GM10266 (cell line): Measurements from ENCODE around the gene MAPK8.

Experiments
- DNase-seq: peaks from one replicate; pipeline ENCODE4 v3.0.0; 2012; ENCODE audit errors: extremely low spot score
- CTCF ChIP-seq: IDR thresholded peaks from 2 replicates; pipeline ENCODE4 v1.5.1; 2012; ENCODE audit warnings: mild to moderate bottlenecking, low read depth; ENCODE audit not compliant: control insufficient read depth, insufficient read depth; ENCODE audit errors: missing control alignments

MAPK8 gene

GRCh38 chr10:48316236-48316635 lies 9.8 kb downstream of the MAPK8 start:
- no peak for TF ChIP-seq CTCF

GRCh38 chr10:48317321-48317990 lies 11.0 kb downstream of the MAPK8 start:
- no peak for TF ChIP-seq CTCF
- no peak for DNase-seq

More at GRCh38 chr10:48316236-48316635, 9.8 kb downstream of the MAPK8 start:
- no peak for DNase-seq

- DNase-seq: no peak
- TF ChIP-seq CTCF: no peak
Observed at GRCh38 chr10:48322017-48322416, 15.5 kb downstream of the MAPK8 start.

- TF ChIP-seq CTCF: no peak
- DNase-seq: no peak
Observed at GRCh38 chr10:48324580-48324979, 18.1 kb downstream of the MAPK8 start.

- no peak for DNase-seq
- TF ChIP-seq CTCF: no peak
Observed at GRCh38 chr10:48330269-48330668, 23.8 kb downstream of the MAPK8 start.

GRCh38 chr10:48331436-48331835 lies 25.0 kb downstream of the MAPK8 start:
- DNase-seq: no peak
- TF ChIP-seq CTCF: no peak

GRCh38 chr10:48332166-48332870 lies 25.8 kb downstream of the MAPK8 start:
- no peak for DNase-seq
- no peak for TF ChIP-seq CTCF
